Keratinocyte (primary cell): Measurements from ENCODE around the gene CTSZ. TPM values are rescaled to one million over a fixed set of nuclear protein-coding genes. Genes with fewer than 3 reads are reported as not detected.

ENCODE experiments used
- DNase-seq: peaks from one replicate; pipeline ENCODE4 v3.0.0-alpha.2; 2011; ENCODE audit warnings: low read depth, missing footprints, low spot score
- FAIRE-seq: peaks from 2 replicates; lab custom pipeline; 2011; peaks lifted over from hg19 to GRCh38; lab: Jason Lieb, UNC
- H2AFZ ChIP-seq: 2 replicates; pipeline ENCODE4 v1.6.0; 2012; ENCODE audit warnings: low read length, control low read depth, inconsistent platforms; ENCODE audit not compliant: control insufficient read depth
- H3K27ac ChIP-seq: 2 replicates; pipeline ENCODE4 v1.5.1; 2011; ENCODE audit warnings: low read length; ENCODE audit not compliant: control insufficient read depth, insufficient read depth
- H3K27me3 ChIP-seq: 3 replicates; pipeline ENCODE4 v1.6.0; 2011; ENCODE audit warnings: low read length; ENCODE audit not compliant: control insufficient read depth, insufficient read depth; ENCODE audit errors: extremely low read depth
- H3K36me3 ChIP-seq, 2 experiments: 2 replicates in 1 of 2; 3 replicates in 1 of 2; pipeline ENCODE4 v1.5.1; 2011; ENCODE audit warnings: low read length in 2 of 2, mild to moderate bottlenecking in 1 of 2; ENCODE audit not compliant: control insufficient read depth in 2 of 2, insufficient read depth in 2 of 2; ENCODE audit errors: extremely low read depth in 1 of 2
- H3K4me1 ChIP-seq: 3 replicates; pipeline ENCODE4 v1.5.1; 2011; ENCODE audit warnings: low read length; ENCODE audit not compliant: control insufficient read depth, insufficient read depth; ENCODE audit errors: extremely low read depth
- H3K4me2 ChIP-seq: 3 replicates; pipeline ENCODE4 v1.6.0; 2011; ENCODE audit warnings: low read depth, low read length; ENCODE audit not compliant: control insufficient read depth, insufficient read depth; ENCODE audit errors: extremely low read depth
- H3K4me3 ChIP-seq, 3 experiments: fragments of 200-600 bp in 1 of 3; sonication (generic) in 1 of 3; 2 replicates in 2 of 3; 3 replicates in 1 of 3; pipeline ENCODE4 v1.5.1; 2011 to 2016; ENCODE audit warnings: low read length in 3 of 3, mild to moderate bottlenecking in 3 of 3, control low read depth in 2 of 3, inconsistent platforms in 1 of 3, low read depth in 1 of 3, mixed read lengths in 1 of 3, mixed run types in 1 of 3, moderate library complexity in 1 of 3; ENCODE audit not compliant: control insufficient read depth in 2 of 3, insufficient read depth in 2 of 3; ENCODE audit errors: extremely low read depth in 1 of 3
- H3K79me2 ChIP-seq: 2 replicates; pipeline ENCODE4 v1.6.0; 2012; ENCODE audit warnings: low read length; ENCODE audit not compliant: control insufficient read depth, insufficient read depth
- H3K9ac ChIP-seq: 3 replicates; pipeline ENCODE4 v1.6.0; 2011; ENCODE audit warnings: low read length; ENCODE audit not compliant: control insufficient read depth, insufficient read depth; ENCODE audit errors: extremely low read depth
- H3K9me1 ChIP-seq: 3 replicates; pipeline ENCODE4 v1.6.0; 2011; ENCODE audit warnings: low read length; ENCODE audit not compliant: control insufficient read depth, insufficient read depth; ENCODE audit errors: extremely low read depth
- H3K9me3 ChIP-seq: 2 replicates; pipeline ENCODE4 v1.5.1; 2012; ENCODE audit warnings: low read depth, low read length; ENCODE audit not compliant: control insufficient read depth
- H4K20me1 ChIP-seq: 3 replicates; pipeline ENCODE4 v1.6.0; 2011; ENCODE audit warnings: low read length; ENCODE audit not compliant: control insufficient read depth, insufficient read depth; ENCODE audit errors: extremely low read depth
- CTCF ChIP-seq, 3 experiments: IDR thresholded peaks in 1 of 3; conservative IDR thresholded peaks in 1 of 3; optimal IDR thresholded peaks in 1 of 3; 2 replicates in 2 of 3; 3 replicates in 1 of 3; pipeline versions ENCODE3 to v1.5.1; 2011; ENCODE audit warnings: low read length in 3 of 3, mild to moderate bottlenecking in 3 of 3, moderate library complexity in 2 of 3, control low read depth in 1 of 3, inconsistent platforms in 1 of 3; ENCODE audit not compliant: insufficient read depth in 2 of 3; ENCODE audit errors: extremely low read depth in 1 of 3
- EZH2 ChIP-seq: IDR thresholded peaks from one replicate; pipeline ENCODE4 v1.6.1; 2012; ENCODE audit warnings: inconsistent platforms, mild to moderate bottlenecking, low read length, moderate library complexity
- dilution Hi-C: fragments of 300-500 bp; cut with MboI; formaldehyde crosslinking; loops from one replicate; pipeline ENCODE4 v1.7.0; 2020; ENCODE audit warnings: low sequenced_read_pairs; ENCODE audit not compliant: extremely low pct_ligation_motif_present
- polyA plus RNA-seq, 5 experiments: library from polyadenylated mRNA; depleted of rRNA in 3 of 5; stranded (reverse) in 3 of 5; stranded (forward) in 1 of 5; unstranded in 1 of 5; fragments of >200 nt; gene quantifications; 1 replicate in 1 of 5; 2 replicates in 3 of 5; 3 replicates in 1 of 5; pipeline versions ENCODE4 v1.2.1 to v1.2.3, GENCODE V29; 2011 to 2012; ENCODE audit warnings: missing spikeins in 2 of 5, low read depth in 1 of 5, low replicate concordance in 1 of 5

The CTSZ gene
- polyA plus RNA-seq, 1 donor (not counting 4 experiments of a cell fraction or from before 2014, with no cell fraction given): 138 TPM

GRCh38 chr20:58990651-58991445 lies 16.2 kb downstream of the CTSZ start:
- Histone ChIP-seq H3K9me3 (no peaks in the 10 kb centered on the region), H3K79me2 (peaks cover 2% of the 10 kb centered on the region), H2AFZ (no peak overlapping the region), H3K9me1 (no peaks in the 10 kb centered on the region), H3K36me3 (peaks cover 45 to 63% of the 10 kb centered on the region in 2 experiments), H3K27ac (no peak overlapping the region), H3K4me2 (no peak overlapping the region), H3K4me3 (no peak overlapping the region), H3K27me3 (no peaks in the 10 kb centered on the region), H3K9ac (no peak overlapping the region), H3K4me1 (no peaks in the 10 kb centered on the region), H4K20me1 (peaks cover 2% of the 10 kb centered on the region)
- FAIRE-seq (no peak), DNase-seq (no peak)
- dilution Hi-C loops: no loop called here
- TF ChIP-seq CTCF (optimal IDR thresholded peaks at IDR 0.05 in 1 of 3, IDR thresholded peaks at IDR 0.05 in 1 of 3, conservative IDR thresholded peaks at IDR 0.05 in 1 of 3; ENCODE audit: extremely low read depth in 1 of 3, insufficient read depth in 2 of 3, low read length in 3 of 3) (no peak), EZH2 (no peak)

GRCh38 chr20:58989196-58989595 lies 17.9 kb downstream of the CTSZ start:
- dilution Hi-C loops: no loop called here
- peaks cover 18% of the 10 kb centered on the region for H3K79me2 ChIP-seq
- no peak for FAIRE-seq

More at GRCh38 chr20:58989196-58989595, 17.9 kb downstream of the CTSZ start:
- Histone ChIP-seq H2AFZ (no peak overlapping the region), H3K27me3 (no peaks in the 10 kb centered on the region), H3K27ac (no peak overlapping the region), H3K4me1 (no peaks in the 10 kb centered on the region), H3K4me3 (no peak overlapping the region), H3K36me3 (peaks cover 39 to 54% of the 10 kb centered on the region in 2 experiments), H3K9me3 (no peaks in the 10 kb centered on the region), H4K20me1 (peaks cover 5% of the 10 kb centered on the region), H3K9me1 (no peaks in the 10 kb centered on the region), H3K9ac (no peak overlapping the region), H3K4me2 (no peak overlapping the region)
- TF ChIP-seq EZH2: no peak
- no peak for TF ChIP-seq CTCF (optimal IDR thresholded peaks at IDR 0.05 in 1 of 3, IDR thresholded peaks at IDR 0.05 in 1 of 3, conservative IDR thresholded peaks at IDR 0.05 in 1 of 3; ENCODE audit: extremely low read depth in 1 of 3, insufficient read depth in 2 of 3, low read length in 3 of 3)
- DNase-seq: no peak
